CD4-positive, alpha-beta T cell treated with Interferon gamma for 1 hour (primary cell): Measurements from ENCODE around the gene MYBPH.
A peak's percentile ranks its signal among the peaks of the same experiment; 100 is the strongest.

Experiments used
- DNase-seq: peaks from one replicate; pipeline ENCODE4 v3.0.0-alpha.2; 2020

Gene MYBPH

DNA sequence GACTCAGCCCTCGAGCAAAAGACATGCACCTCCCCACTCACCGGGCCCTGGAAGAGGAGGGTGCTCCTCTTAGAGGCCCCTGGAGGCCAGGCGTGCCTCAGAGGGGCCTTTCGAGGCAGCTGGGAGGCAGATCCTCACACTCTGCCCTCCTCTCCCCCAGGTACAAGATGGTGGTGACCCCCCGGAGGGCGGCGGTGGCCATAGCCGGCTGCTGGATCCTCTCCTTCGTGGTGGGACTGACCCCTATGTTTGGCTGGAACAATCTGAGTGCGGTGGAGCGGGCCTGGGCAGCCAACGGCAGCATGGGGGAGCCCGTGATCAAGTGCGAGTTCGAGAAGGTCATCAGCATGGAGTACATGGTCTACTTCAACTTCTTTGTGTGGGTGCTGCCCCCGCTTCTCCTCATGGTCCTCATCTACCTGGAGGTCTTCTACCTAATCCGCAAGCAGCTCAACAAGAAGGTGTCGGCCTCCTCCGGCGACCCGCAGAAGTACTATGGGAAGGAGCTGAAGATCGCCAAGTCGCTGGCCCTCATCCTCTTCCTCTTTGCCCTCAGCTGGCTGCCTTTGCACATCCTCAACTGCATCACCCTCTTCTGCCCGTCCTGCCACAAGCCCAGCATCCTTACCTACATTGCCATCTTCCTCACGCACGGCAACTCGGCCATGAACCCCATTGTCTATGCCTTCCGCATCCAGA lies 10.4 kb downstream of the MYBPH start:
- DNase-seq: no peak

DNA sequence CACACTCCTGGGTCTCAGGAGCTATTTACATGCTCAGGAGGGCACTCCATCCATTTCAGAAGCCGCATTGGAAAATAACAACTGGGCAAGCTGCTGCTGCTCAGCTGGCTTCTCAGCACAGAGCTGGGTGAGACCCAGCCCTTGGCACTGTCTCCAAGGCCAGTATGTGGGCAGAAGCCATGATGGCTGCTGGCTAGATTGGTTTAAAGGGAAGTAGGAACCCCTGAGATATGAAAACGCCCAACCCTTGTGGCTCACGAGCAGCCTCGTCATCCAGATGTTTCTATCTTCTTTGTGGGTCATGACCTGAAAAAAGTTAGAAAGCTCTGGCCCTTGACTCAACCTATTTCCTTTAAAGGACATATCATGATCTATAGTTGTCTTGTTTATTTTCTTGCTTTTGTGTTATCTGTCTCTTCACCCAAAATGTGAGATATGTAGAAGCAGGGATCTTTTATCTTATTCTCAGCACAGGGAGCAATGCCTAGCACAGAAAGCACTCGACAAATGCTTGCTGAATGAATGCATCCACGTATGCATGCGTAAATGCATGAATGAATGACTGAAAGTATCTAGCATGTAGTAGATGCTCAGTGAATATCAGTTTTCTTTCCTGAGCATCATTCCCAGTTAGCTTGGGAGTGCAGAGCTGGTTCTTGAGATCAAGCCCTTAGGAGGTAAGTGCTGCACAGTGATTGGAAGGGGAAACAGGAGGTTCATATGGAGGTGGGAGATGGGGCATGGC lies 11.6 kb downstream of the MYBPH start:
- DNase-seq: peak; percentile 19

DNA sequence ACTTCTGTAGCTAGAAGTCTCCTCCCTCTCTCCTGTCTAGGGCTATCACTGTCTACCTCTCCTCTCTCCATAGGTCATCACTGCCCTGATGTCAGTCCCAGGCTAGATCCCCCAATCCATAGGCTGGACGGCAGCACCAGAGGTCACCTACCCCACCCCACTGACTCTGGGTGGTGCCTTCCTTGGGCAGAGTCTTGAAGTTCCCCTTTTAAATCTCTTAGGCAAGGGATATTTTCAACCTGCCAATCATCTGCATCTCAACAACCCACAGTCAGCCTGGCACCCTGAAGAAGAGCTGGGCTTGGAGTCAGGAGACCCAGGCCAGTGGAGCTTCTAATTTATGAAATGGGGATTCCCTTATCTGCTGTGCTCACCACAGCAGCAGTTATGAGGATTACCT lies 13.2 kb downstream of the MYBPH start:
- DNase-seq: no peak

DNA sequence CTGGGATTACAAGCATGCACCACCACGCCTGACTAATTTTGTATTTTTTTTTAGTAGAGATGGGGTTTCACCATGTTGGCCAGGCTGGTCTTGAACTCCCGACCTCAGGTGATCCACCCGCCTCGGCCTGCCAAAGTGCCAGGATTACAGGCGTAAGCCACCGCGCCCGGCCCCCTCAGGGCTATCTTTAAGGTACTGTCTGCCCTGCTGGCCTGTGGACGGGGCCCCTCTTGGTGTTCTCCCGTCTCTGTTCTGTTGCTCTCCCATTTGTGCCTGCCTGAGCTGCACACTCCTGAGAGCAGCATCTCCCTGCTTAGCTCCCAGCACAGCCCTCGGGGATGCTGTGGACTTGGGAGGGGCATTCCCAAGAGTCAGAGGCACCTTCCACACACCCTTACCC lies 13.9 kb downstream of the MYBPH start:
- DNase-seq: no peak

DNA sequence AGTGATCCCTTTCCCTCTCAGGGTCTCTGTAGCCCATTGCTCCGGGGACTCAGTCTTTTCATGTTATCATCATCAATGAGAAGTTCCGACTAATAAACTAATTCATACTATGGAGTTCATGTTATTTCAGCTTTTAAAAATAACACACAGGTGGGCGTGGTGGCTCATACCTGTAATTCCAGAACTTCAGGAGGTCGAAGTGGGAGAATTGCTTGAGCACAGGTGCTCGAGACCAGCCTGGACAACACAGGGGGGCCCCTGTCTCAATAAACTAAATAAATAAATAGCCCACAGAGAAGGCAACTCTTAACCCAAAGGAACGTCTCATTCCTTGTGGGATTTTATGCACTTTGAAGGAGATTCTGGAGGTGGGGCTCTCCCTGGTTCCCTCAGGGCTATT lies 14.5 kb downstream of the MYBPH start:
- DNase-seq: no peak

DNA sequence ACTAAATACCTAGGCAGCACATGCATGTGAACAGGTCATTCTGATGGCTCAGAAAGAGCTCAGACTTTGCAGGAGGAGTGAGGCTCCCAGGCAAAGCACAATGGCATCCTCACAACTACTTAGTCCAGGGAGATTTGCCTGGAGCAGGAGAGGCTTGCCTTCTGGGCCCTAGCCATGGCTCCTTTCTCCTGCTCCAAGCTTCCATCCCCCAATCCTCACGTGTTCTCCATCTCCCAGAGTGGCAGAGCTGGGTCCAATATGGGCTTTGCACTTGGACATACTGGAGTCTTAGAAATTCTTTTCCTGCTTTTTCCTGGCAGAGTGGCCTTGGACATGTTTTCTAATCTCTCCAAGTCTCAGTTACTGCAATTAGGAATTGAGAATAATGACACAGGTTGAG lies 15.8 kb downstream of the MYBPH start:
- no peak for DNase-seq

DNA sequence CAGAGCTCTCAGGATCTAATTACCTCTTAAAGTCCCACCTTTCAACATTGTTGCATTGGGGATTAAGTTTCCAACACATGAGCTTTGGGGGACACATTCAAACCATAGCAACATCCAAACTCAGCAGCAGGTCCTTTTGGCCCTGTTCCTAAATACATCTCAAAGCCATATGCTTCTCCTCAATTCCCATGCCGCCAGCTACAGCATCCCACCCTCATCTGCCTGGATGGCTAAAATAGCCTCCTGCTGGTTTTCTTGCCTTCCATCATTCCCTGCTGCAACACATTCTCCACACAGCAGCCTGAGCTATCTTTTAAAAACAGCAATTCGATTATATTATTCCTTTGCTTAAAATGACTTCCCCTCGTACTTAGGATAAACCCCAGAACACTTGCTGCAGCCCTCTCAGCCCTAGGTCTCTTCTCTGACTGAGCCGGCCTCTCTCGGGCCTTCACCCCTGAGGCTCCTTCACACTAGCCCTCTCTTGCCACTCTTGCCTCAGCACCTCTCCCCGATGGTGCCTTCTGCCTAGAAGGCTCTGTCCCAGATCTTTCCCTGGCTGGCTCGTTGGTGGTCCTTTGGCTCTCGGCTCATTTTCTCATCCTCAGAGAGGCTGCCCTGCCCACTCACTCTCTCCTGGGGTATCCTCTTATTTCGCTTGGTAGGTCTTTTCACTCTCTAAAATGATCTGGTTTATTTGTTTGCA lies 16.5 kb downstream of the MYBPH start:
- DNase-seq: no peak

DNA sequence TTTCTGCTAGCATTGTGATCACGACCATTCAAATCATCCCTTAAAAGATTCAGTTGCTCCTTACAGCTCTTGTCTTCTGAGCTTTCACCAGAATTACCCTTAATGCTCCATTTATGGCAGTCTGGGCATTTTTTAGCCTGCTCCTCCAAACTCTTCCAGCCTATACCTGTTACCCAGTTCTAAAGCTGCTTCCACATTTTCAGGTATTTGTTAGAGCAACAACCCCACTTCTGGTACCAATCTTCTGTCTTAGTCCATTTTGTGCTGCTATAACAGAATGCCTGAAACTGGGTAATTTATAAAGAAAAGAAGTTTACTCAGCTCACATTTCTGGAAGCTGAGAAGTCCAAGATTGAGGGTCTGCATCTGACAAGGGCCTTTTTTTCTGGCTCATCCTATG lies 17.2 kb downstream of the MYBPH start:
- no peak for DNase-seq

DNA sequence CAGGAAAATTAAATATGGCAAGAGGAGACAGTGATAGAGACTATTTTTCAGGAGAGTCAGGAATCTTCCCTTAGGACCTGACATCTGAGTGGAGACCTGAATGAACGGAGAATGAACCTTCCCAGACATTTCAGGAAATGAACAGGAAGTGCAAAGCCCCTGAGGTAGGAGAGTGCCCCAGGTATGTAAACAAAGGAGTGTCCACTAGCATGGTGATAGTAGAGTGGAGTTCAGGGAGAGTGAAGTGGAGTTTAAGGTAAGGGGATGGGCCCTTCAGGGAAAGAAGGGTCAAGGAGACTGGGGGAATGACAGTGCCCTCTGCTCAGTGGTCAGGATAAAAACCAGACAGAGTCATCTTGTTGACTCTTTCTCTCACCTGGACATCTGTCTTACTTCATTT lies 19.3 kb downstream of the MYBPH start:
- DNase-seq: no peak

DNA sequence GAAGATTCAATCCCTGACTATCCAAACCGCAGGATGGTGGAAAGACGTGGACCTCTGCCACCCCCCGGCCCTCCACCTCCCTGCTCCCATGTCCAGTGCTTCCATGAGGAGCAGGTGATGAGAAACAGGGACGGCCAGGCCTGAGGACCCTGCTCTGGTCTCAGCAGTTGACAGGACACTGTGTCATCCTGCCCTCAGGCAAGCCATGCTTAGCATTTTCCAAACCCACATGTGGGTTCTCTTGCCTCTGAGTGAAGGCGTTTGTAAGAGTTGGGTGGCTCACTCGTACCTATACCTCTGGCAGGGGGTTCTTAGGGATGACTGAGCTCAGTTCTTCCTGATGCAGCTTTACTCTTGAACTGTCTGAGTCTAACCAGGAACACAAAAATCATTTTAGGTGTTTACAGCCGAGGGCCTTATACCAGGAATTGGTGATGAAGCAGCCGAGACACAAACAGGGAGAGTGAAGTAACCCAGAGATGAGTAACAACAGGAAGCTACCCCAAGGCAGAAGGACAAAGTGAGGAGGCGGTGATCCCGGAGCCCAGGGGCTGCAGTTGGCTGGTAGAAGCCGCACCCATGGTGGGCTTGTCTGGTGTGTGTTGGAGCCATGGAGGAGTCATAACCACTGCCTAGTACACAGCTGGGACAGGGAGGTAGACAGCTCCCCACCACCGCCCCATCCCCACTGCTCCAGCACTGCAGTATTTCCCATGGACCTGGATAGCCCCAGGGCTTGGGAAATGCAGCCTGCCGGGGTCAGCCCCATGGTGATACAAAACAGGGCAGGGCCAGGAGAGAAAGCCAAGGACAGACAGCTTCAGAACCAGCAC lies 21.4 kb downstream of the MYBPH start:
- no peak for DNase-seq

DNA sequence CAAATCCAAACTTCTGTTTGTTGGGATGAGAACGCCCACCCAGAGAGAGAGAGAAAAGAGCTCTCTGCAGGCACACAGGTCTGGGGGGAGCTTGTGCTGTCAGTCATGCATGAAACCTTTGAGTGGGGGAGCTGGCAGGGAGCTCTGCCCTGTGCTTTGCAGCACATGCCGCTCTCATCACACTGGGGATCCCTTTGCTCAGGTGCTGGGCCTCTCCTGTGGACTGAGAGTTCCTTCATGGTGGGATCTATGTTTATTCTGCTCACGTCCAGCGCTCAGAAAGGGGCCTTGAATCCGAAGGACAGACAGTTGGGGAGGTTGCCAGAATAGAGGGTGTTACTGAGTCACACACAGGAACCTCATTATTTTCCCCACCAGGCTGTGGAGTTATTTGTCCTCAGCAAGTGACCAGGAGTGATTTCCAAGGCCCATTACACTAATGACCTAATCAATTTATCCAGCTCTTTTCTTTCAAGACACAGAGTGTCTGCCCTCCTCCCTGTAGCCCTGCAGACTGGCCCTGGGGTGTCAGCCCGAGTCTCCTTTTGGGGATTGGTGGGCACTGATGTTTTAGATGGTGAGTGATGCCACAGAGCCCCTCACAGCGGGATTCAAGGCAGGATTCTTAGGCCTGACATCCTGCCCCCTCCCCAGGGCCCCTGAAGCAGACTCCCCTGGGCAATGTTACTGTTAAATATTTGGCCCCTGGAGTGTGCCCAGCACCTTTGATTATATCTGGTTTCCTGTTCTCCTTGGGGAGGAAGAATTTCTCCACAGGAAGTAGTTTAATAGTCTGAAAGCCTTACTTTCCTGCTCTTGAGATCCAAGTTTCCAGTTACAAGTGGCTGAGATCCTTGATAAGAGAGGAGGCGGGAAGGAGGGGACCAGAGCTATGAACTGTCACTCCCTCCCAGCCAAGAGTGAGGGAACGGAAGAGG lies 22.3 kb downstream of the MYBPH start:
- DNase-seq: no peak

DNA sequence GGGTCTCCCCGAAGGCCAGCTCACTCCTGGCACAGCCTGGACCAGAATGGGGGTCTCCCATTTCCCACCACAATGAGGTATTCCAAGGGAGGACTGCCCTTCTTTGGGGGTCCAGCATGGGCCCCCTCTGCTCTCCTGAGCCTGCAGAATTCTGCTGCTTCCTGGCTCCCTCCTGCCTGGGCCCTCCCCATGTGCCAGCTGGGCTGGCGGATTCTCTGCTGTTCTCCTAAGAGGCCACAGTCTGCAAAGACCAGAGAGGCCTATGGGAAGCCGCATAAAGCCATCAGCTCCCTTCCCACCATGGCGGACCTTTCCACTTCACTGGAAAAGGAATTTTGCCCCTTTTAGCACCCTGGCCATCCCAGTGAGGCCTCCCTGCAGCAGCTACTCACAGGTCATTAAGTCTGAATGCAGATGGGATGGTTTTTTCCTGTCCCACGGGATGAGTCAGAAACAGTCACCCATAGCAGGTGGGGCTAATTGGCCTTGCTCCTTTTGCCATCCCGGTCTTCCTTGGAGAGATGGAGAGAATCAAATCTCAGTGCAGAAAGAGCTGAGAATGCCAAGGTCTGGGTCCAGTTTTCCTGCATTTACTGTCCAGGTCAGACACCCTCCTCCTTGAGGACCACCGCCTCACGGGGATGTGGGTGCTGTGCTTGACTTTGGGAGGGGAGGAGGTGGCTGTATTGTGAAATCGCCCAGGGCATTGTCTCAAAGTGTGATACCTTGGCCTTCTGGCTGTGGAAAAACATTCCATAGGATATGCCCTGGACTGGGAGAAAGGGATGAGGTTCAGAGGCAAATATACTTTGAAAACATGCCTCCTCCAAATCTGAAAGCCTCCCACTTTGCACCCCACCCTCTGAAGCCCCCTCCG lies 23.2 kb downstream of the MYBPH start:
- no peak for DNase-seq

DNA sequence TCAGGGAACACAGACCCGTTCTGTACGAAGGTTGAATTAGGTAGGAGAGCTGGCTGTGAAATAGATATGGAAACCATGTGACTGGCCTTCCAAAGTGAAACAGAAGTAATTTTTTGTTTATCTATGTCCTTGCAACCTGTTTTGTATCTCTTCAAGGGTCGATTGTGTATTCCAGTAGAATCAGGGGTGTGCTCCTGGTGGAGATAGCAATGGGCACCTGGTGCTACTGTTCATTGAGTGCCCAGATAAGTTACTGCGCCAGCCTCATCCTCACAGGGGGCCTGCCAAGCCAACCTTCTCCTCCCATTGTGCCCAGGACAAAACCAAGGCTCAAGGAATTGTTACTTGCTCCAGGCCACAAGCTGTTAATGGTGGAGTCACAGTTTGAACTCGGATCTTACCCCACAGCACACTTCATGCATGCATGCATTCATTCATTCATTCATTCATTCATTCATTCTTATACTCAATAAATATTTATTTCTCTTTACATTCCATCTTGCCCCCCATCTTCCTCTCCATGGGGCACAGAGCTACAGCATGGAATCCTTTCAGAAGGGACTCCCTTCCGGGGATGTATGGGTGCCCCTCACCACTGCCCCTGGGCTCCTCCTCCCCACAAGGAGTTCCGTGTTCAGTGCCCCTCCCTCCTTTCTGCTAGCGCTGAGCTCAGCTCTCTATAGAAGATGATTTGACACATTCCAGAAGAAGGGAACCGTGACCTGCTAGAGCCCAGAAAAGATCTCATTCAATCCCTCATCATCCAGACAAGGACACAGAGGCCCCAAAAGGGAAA lies 24.1 kb downstream of the MYBPH start:
- no peak for DNase-seq

DNA sequence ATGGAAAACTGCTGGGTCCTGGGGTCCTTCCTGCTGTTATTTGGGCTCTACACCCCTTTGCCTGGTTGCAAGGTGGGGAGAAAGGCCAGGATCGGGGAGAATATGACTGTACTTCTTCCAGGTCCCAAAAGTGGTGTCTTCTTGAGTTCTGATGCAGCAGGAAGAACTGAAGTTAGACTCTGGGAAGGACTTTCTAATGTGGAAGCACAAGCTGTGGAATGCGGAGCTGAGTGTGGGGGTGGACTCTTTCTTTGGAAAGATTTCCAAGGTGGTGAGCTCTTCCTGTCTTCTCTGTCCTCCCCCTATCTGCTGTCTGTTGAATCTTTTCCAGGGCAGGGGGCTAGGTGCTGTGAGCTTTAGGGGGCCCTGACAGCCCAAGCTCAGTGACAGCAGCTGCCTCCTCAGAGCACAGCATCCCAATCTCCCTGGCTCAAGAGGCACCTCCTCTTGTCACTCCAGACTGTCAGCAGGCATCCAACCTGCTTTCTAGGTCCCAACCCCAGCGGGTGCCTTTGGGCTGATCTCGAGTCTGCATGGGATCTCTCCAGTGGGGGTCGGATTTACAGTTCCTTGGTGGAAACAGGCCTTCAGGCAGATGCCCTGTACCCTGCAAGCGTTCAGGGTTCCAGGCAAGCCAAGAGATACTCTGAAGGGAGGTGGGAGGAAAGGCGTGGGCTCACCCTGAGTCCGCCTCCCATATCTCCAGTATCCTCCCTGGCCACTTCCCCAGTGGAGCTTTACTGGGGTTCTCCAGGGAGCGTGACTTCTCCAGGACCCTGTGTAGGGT lies 24.9 kb downstream of the MYBPH start:
- DNase-seq: no peak

DNA sequence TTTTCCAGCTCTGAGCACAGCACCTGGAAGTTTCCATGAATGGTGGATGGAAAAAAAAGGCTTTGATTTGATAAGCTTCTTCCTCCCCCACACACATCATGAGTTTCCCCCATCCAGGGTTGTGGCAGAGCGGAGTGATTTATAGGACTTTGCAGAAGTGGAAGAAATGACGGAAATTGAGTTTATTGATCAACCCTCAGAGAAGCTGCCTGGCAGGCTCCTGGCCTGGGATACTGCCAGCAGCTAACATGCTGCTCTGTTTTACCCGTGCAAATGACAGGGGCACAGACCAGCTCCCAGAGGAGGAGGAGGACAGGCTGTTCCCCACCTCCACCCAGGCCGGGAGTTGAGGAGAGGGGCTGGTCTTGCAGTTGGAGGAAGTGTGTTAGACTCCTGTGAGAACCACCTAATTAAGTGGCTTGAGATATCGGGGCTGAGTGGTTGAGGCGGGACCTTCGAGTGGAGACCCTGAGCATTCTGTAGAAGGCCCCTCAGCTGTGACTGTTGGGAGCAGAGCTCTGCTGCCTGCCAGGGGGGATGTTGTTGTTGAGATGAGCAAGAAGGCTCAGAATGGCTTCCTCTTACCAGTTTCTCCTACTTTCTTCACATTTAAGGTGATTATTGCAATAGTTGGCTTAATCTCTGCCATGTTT lies 26.3 kb downstream of the MYBPH start:
- no peak for DNase-seq

DNA sequence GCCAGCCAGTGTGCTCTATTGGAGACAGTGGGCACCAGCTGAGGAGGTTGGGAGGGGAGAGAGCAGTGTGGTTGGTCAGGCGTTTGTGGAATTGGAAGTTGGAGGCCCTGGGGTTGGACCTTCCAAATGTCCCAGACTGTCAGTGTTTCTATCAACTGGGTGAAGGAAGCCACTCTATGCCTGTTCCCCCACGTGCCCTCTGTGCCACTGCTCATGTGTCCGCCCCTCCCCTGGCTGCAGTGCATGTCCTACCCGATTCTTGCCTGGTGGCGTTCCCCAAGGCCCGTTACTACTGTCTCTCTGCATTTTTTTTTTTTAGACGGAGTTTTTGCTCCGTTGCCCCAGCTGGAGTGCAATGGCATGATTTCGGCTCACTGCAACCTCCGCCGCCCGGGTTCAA lies 27.0 kb downstream of the MYBPH start:
- DNase-seq: no peak

DNA sequence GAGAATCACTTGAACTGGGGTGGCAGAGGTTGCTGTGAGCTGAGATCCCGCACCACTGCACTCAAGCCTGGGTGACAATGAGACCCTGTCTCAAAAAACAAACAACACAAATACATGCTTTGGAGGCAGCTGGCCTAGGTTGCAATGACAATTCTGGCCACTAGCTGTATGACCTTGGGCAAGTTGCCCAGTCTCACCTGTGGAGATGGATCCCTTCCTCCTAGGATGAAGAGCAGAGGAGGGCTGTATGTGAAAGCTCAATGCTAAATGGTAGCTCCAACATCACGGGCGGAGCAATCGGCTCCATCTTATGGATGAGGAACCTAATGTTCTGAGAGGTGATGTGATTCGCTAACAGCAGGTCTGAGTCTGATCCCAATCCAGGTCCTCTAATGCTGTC lies 27.5 kb downstream of the MYBPH start:
- DNase-seq: no peak

DNA sequence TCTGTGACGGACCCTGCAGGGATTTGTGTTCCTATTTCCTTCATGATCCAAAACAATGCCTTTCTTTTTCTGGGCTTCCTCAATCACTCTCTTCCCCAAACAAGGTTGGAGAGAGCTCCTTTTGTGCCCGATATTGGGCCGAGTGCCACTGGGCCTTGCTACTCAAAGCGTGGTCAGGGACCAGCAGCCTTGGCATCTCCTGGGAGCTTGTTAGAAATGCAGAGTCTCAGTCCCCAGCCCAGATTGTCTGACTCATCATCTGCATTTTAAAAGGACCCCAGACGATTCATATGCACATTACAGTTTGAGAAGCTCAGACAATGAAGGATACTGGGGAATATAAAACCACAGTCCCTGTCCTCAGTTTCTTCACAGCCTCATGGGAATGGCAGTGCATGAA lies 28.2 kb downstream of the MYBPH start:
- no peak for DNase-seq

DNA sequence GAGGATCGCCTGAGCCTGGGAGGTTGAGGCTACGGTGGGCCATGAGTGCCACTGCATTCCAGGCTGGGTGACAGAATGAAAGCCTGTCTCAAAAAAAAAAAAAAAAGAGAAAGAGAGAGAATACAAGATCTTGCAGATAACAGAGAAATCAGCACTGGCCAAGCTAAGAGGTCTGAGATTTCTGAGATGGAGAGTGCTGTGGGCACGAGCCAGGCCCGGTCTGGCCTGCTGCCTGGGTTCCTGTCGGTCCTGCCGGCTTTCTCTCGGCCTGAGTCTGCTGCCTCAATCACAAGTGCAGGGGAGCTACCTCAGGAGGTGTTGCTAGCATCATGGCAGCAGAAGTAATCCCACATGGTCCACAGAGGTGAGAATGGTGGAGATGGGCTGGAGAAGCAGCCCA lies 29.1 kb downstream of the MYBPH start:
- no peak for DNase-seq
